Neural progenitor cell (in vitro differentiated cells): ENCODE results near the gene SNX30. TPM values are rescaled to one million over a fixed set of nuclear protein-coding genes. Genes with fewer than 3 reads are reported as not detected.

Source experiments
- DNase-seq: peaks from one replicate; pipeline ENCODE4 v3.0.0-alpha.2; 2016; ENCODE audit warnings: low spot score
- H2AFZ ChIP-seq: fragments of 200-600 bp; sonication (generic); replicated peaks from 2 replicates; pipeline ENCODE4 v1.6.1; 2016; ENCODE audit warnings: antibody characterized with exemption
- H3F3A ChIP-seq: fragments of 200-600 bp; sonication (generic); 2 replicates; pipeline ENCODE4 v1.6.1; 2016; ENCODE audit warnings: antibody characterized with exemption, low read depth
- H3K27ac ChIP-seq: fragments of 200-600 bp; sonication (generic); 2 replicates; pipeline ENCODE4 v1.5.1; 2016; ENCODE audit warnings: mild to moderate bottlenecking
- H3K27me3 ChIP-seq: fragments of 200-600 bp; sonication (generic); 2 replicates; pipeline ENCODE4 v1.6.1; 2016; ENCODE audit warnings: mild to moderate bottlenecking, moderate library complexity
- H3K36me3 ChIP-seq: fragments of 200-600 bp; sonication (generic); 2 replicates; pipeline ENCODE4 v1.5.1; 2016
- H3K4me1 ChIP-seq: fragments of 200-600 bp; sonication (generic); 2 replicates; pipeline ENCODE4 v1.6.1; 2016; ENCODE audit warnings: mixed run types
- H3K4me2 ChIP-seq: fragments of 200-600 bp; sonication (generic); 2 replicates; pipeline ENCODE4 v1.6.1; 2016
- H3K4me3 ChIP-seq: fragments of 200-600 bp; sonication (generic); 2 replicates; pipeline ENCODE4 v1.5.1; 2016
- H3K79me2 ChIP-seq: fragments of 200-600 bp; sonication (generic); 2 replicates; pipeline ENCODE4 v1.6.1; 2016; ENCODE audit warnings: low read depth
- H3K9ac ChIP-seq: fragments of 200-600 bp; sonication (generic); 2 replicates; pipeline ENCODE4 v1.6.1; 2016
- H3K9me3 ChIP-seq: fragments of 200-600 bp; sonication (generic); 2 replicates; pipeline ENCODE4 v1.5.1; 2016; ENCODE audit warnings: low read depth
- H4K20me1 ChIP-seq: fragments of 200-600 bp; sonication (generic); 2 replicates; pipeline ENCODE4 v1.6.1; 2016; ENCODE audit warnings: low read depth
- H3K27ac Mint-ChIP-seq: 3 replicates; pipeline ENCODE4 v1.8.0; 2021; ENCODE audit warnings: mixed read lengths
- H3K27me3 Mint-ChIP-seq: 2 replicates; pipeline ENCODE4 v1.8.0; 2022; ENCODE audit warnings: low read depth, mild to moderate bottlenecking, inconsistent platforms, moderate library complexity, mixed read lengths; ENCODE audit not compliant: insufficient read depth
- H3K36me3 Mint-ChIP-seq: 3 replicates; pipeline ENCODE4 v1.8.0; 2021; ENCODE audit warnings: mixed read lengths
- H3K4me1 Mint-ChIP-seq: 3 replicates; pipeline ENCODE4 v1.8.0; 2021; ENCODE audit warnings: mixed read lengths
- H3K4me3 Mint-ChIP-seq: 3 replicates; pipeline ENCODE4 v1.8.0; 2021; ENCODE audit warnings: mild to moderate bottlenecking, moderate library complexity, mixed read lengths
- H3K9me3 Mint-ChIP-seq: 3 replicates; pipeline ENCODE4 v1.8.0; 2020; ENCODE audit warnings: mixed read lengths
- CTCF ChIP-seq: fragments of 200-600 bp; sonication (generic); IDR thresholded peaks from 2 replicates; pipeline ENCODE4 v1.5.1; 2017; ENCODE audit warnings: antibody characterized with exemption, mild to moderate bottlenecking
- EZH2 ChIP-seq: fragments of 200-600 bp; sonication (generic); IDR thresholded peaks from 2 replicates; pipeline ENCODE4 v1.6.1; 2017; ENCODE audit warnings: antibody characterized with exemption, mild to moderate bottlenecking, moderate library complexity
- EZH2phosphoT487 ChIP-seq: fragments of 200-600 bp; sonication (generic); IDR thresholded peaks from 2 replicates; pipeline ENCODE4 v1.6.1; 2017; ENCODE audit warnings: antibody characterized with exemption
- total RNA-seq: library from RNA; depleted of rRNA; stranded (reverse); fragments of >200 nt; gene quantifications from 2 replicates; pipeline ENCODE4 v1.2.3, GENCODE V29; 2015; ENCODE audit warnings: low replicate concordance

SNX30 gene
- total RNA-seq, 1 donor from 2014 or later, result 19.9 TPM

- Mint-ChIP-seq H3K4me1 (no peaks in the 10 kb centered on the region), H3K9me3 (no peaks in the 10 kb centered on the region), H3K27ac (no peak overlapping the region), H3K4me3 (no peak overlapping the region), H3K27me3 (no peaks in the 10 kb centered on the region), H3K36me3 (peaks cover 22% of the 10 kb centered on the region)
- H4K20me1 ChIP-seq, result no peaks in the 10 kb centered on the region
- H3K36me3 ChIP-seq, result no peaks in the 10 kb centered on the region
- H3K9me3 ChIP-seq, result no peaks in the 10 kb centered on the region
- no peak overlapping the region for H3K4me2 ChIP-seq
- TF ChIP-seq EZH2 (no peak), EZH2phosphoT487 (no peak), CTCF (no peak)
- H3K27me3 ChIP-seq, result no peaks in the 10 kb centered on the region
- H3K4me3 ChIP-seq, result no peak overlapping the region
- no peaks in the 10 kb centered on the region for H3F3A ChIP-seq
- no peaks in the 10 kb centered on the region for H3K79me2 ChIP-seq
- no peak overlapping the region for H3K9ac ChIP-seq
- no peak overlapping the region for H3K27ac ChIP-seq
- no peak for DNase-seq
- H2AFZ ChIP-seq, result no peak overlapping the region
- peaks cover 6% of the 10 kb centered on the region for H3K4me1 ChIP-seq
These were observed 85.8 kb downstream of the SNX30 start for GRCh38 chr9:112836394-112836793.

GRCh38 chr9:112838342-112838741, 87.8 kb downstream of the SNX30 start:
- no peak overlapping the region for H3K4me3 ChIP-seq
- Mint-ChIP-seq H3K4me3 (no peak overlapping the region), H3K27ac (no peak overlapping the region), H3K27me3 (no peaks in the 10 kb centered on the region), H3K9me3 (no peaks in the 10 kb centered on the region), H3K36me3 (peaks cover 23% of the 10 kb centered on the region), H3K4me1 (no peaks in the 10 kb centered on the region)
- H3K27ac ChIP-seq, result no peak overlapping the region
- H3K4me2 ChIP-seq, result no peak overlapping the region
- H3F3A ChIP-seq, result no peaks in the 10 kb centered on the region
- no peak overlapping the region for H3K9ac ChIP-seq
- H2AFZ ChIP-seq, result no peak overlapping the region
- H3K79me2 ChIP-seq, result no peaks in the 10 kb centered on the region
- no peak for DNase-seq
- no peaks in the 10 kb centered on the region for H3K36me3 ChIP-seq
- TF ChIP-seq EZH2phosphoT487 (no peak), EZH2 (no peak), CTCF (no peak)
- H4K20me1 ChIP-seq, result no peaks in the 10 kb centered on the region
- H3K9me3 ChIP-seq, result no peaks in the 10 kb centered on the region
- H3K27me3 ChIP-seq, result no peaks in the 10 kb centered on the region
- peaks cover 6% of the 10 kb centered on the region for H3K4me1 ChIP-seq

- no peak overlapping the region for H3K4me3 Mint-ChIP-seq
- H3K9me3 Mint-ChIP-seq, result no peaks in the 10 kb centered on the region
- no peak for TF ChIP-seq EZH2
- no peak for TF ChIP-seq EZH2phosphoT487
- no peaks in the 10 kb centered on the region for H3K79me2 ChIP-seq
- H3K9ac ChIP-seq, result no peak overlapping the region
- peaks cover 6% of the 10 kb centered on the region for H3K4me1 ChIP-seq
- no peaks in the 10 kb centered on the region for H3K27me3 Mint-ChIP-seq
- no peaks in the 10 kb centered on the region for H3K36me3 ChIP-seq
- no peaks in the 10 kb centered on the region for H3K27me3 ChIP-seq
- no peak overlapping the region for H3K4me3 ChIP-seq
- H3K27ac ChIP-seq, result no peak overlapping the region
- H3K27ac Mint-ChIP-seq, result no peak overlapping the region
- no peak for DNase-seq
- H3K36me3 Mint-ChIP-seq, result peaks cover 23% of the 10 kb centered on the region
- H3F3A ChIP-seq, result no peaks in the 10 kb centered on the region
- no peak overlapping the region for H2AFZ ChIP-seq
- no peaks in the 10 kb centered on the region for H3K9me3 ChIP-seq
- no peaks in the 10 kb centered on the region for H3K4me1 Mint-ChIP-seq
- no peaks in the 10 kb centered on the region for H4K20me1 ChIP-seq
- no peak overlapping the region for H3K4me2 ChIP-seq
These were observed 88.8 kb downstream of the SNX30 start for GRCh38 chr9:112839331-112839730.

- no peak overlapping the region for H3K4me3 Mint-ChIP-seq
- no peaks in the 10 kb centered on the region for H4K20me1 ChIP-seq
These were observed 90.7 kb downstream of the SNX30 start for GRCh38 chr9:112841261-112841660.

More at GRCh38 chr9:112841261-112841660, 90.7 kb downstream of the SNX30 start:
- Mint-ChIP-seq H3K4me1 (no peaks in the 10 kb centered on the region), H3K9me3 (peaks cover 3% of the 10 kb centered on the region), H3K27ac (no peak overlapping the region), H3K27me3 (no peaks in the 10 kb centered on the region), H3K36me3 (peaks cover 30% of the 10 kb centered on the region)
- DNase-seq, result no peak
- Histone ChIP-seq H3K9me3 (no peaks in the 10 kb centered on the region), H3K36me3 (no peaks in the 10 kb centered on the region), H3K4me1 (peaks cover 4% of the 10 kb centered on the region), H3K27ac (no peak overlapping the region), H3F3A (no peaks in the 10 kb centered on the region), H3K79me2 (no peaks in the 10 kb centered on the region), H3K27me3 (no peaks in the 10 kb centered on the region), H3K4me2 (no peak overlapping the region), H2AFZ (no peak overlapping the region), H3K9ac (no peak overlapping the region), H3K4me3 (no peak overlapping the region)
- TF ChIP-seq CTCF, result no peak
- TF ChIP-seq EZH2phosphoT487, result no peak
- no peak for TF ChIP-seq EZH2
